Neural crest cell (in vitro differentiated cells): Measurements from ENCODE around the gene TEX11. TPM values are rescaled to one million over a fixed set of nuclear protein-coding genes. Genes with fewer than 3 reads are reported as not detected.

Experiments used
- DNase-seq: peaks from one replicate; pipeline ENCODE4 v3.0.0; 2021; ENCODE audit warnings: low read depth, mixed read lengths, low spot score
- H3K27ac Mint-ChIP-seq: one replicate; pipeline ENCODE4 v1.8.0; 2021; ENCODE audit warnings: mild to moderate bottlenecking, mixed read lengths; ENCODE audit not compliant: unreplicated experiment
- H3K27me3 Mint-ChIP-seq: 2 replicates; pipeline ENCODE4 v1.8.0; 2021; ENCODE audit warnings: low read depth, mild to moderate bottlenecking, mixed read lengths
- H3K36me3 Mint-ChIP-seq: 2 replicates; pipeline ENCODE4 v1.8.0; 2021; ENCODE audit warnings: low read depth, mild to moderate bottlenecking, mixed read lengths
- H3K4me1 Mint-ChIP-seq: 2 replicates; pipeline ENCODE4 v1.8.0; 2021; ENCODE audit warnings: mixed read lengths
- H3K4me3 Mint-ChIP-seq: one replicate; pipeline ENCODE4 v1.8.0; 2021; ENCODE audit warnings: mild to moderate bottlenecking, mixed read lengths
- H3K9me3 Mint-ChIP-seq: 2 replicates; pipeline ENCODE4 v1.8.0; 2021; ENCODE audit warnings: mixed read lengths
- total RNA-seq: library from RNA; stranded (reverse); gene quantifications from 2 replicates; pipeline ENCODE4 v1.2.1, GENCODE V29; 2021
- TF ChIP-seq, protein P1 (sequence below): fragments of 200-600 bp; sonication (generic); conservative IDR thresholded peaks from 2 replicates; pipeline ENCODE4 v1.5.0; 2021; ENCODE audit warnings: antibody characterized with exemption, mild to moderate bottlenecking

TEX11 gene
- total RNA-seq, 1 donor from 2014 or later = not detected

DNA sequence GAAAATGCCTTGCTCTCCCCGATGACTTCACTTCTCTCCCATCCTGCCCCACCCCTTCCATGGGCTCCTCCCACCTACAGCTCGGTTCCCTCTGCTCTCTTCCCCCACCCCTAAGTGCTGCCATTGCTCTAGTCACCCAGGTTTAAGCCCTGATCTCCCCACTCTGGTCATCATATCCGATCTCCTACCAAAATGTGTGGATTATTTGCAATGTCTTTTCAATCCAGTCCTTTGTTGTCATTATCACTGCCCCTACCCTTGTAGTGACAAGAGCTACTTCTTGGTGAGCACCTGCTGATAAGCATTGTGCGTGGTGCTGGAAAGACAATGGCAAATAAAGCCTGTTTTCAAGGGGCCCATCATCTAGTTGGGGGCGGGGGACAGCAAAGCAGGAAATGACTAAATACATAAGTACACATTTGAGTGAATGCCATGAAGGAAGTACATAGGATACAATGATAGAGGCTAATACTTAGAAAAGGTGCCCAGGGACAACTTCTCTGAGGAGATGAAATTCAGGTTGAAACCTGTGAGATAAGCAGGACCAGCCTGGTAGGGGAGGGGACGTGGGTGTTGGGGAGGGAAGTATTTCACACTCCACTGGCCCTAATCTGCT, 400.1 kb downstream of the TEX11 start:
- Mint-ChIP-seq H3K27ac (no peak overlapping the region), H3K27me3 (peaks cover 3% of the 10 kb centered on the region), H3K9me3 (peaks cover 6% of the 10 kb centered on the region), H3K4me3 (no peak overlapping the region), H3K36me3 (peaks cover 13% of the 10 kb centered on the region), H3K4me1 (no peaks in the 10 kb centered on the region)
- TF ChIP-seq, protein P1, sequence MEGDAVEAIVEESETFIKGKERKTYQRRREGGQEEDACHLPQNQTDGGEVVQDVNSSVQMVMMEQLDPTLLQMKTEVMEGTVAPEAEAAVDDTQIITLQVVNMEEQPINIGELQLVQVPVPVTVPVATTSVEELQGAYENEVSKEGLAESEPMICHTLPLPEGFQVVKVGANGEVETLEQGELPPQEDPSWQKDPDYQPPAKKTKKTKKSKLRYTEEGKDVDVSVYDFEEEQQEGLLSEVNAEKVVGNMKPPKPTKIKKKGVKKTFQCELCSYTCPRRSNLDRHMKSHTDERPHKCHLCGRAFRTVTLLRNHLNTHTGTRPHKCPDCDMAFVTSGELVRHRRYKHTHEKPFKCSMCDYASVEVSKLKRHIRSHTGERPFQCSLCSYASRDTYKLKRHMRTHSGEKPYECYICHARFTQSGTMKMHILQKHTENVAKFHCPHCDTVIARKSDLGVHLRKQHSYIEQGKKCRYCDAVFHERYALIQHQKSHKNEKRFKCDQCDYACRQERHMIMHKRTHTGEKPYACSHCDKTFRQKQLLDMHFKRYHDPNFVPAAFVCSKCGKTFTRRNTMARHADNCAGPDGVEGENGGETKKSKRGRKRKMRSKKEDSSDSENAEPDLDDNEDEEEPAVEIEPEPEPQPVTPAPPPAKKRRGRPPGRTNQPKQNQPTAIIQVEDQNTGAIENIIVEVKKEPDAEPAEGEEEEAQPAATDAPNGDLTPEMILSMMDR = no peak
- no peak for DNase-seq

DNA sequence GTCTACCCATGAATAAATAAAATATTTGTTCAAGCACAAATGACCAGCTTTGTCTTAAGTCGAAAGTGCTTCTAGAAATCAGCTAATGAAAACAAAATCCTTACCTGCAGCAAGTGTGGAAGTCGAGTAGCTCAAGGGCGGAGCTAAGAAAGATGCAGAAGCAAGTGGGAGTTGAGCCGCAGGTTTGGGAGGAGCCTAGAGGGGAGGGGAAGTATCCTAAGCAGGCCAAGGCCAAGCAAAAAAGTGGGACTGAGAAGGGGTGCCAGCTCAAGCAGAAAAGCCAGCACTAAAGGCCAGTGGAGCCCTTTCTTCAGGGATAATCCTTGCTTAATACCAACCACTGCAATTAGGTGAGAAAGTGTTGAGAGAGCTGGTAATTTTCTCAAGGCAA, 403.1 kb downstream of the TEX11 start:
- Mint-ChIP-seq H3K4me1 (no peaks in the 10 kb centered on the region), H3K9me3 (peaks cover 6% of the 10 kb centered on the region), H3K36me3 (peaks cover 22% of the 10 kb centered on the region), H3K27me3 (peaks cover 3% of the 10 kb centered on the region), H3K4me3 (no peak overlapping the region), H3K27ac (no peak overlapping the region)
- TF ChIP-seq, protein P1 = no peak
- no peak for DNase-seq

DNA sequence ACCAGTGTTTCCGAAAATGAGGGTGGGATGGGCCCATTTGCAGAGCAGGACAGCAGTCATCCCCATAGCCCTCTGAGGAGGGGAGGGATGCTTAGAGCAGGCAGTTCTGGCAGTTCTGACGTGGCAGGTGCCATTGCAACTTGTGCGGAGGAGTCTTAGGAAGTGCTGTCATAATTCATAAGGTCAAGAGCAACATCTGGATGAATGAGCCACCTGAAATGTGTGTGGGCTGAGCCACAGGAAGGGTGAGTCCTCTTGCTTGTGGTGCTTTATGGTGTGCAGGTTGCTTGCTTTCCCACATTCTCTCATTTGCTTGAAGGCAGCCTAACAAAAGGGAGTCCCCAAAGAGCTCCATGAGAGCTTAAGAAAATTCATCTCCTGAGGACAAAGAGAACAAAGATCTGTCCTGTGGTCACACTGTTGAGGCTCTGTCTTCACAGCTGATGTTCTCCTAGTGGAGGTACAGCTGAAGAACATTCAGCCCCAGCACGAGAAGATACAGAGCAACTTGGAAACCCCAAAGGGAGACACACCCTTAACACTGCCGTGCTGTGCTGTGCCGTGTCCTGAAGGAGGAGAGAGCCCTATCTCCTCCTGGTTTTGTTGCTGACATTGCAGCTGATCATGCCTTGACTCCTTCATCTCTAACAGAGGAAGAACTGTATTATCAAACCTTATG, 403.6 kb downstream of the TEX11 start:
- TF ChIP-seq, protein P1 = no peak
- Mint-ChIP-seq H3K27ac (no peak overlapping the region), H3K9me3 (peaks cover 6% of the 10 kb centered on the region), H3K36me3 (peaks cover 23% of the 10 kb centered on the region), H3K4me1 (no peaks in the 10 kb centered on the region), H3K4me3 (no peak overlapping the region), H3K27me3 (peaks cover 3% of the 10 kb centered on the region)
- DNase-seq = no peak

DNA sequence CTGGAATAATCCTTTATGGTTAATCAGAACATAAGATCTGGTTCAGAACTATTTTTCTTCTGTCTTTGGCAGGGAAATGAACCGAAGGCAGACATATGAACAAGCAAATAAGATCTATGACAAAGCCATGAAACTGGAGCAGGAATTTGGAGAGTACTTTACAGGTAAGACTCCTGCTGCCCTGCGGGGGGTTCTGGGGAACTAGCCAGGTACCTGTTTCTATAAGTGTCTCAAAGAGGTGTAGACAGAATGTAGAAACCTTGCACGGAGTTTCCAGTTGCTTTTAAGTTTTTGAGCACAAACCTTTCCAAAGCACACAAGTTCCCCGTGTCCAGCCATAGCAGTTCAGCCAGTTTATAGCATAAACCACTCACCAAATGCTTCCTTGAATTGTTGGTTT, 407.7 kb downstream of the TEX11 start:
- TF ChIP-seq, protein P1 = no peak
- Mint-ChIP-seq H3K27ac (no peak overlapping the region), H3K27me3 (no peaks in the 10 kb centered on the region), H3K4me3 (no peak overlapping the region), H3K36me3 (peaks cover 25% of the 10 kb centered on the region), H3K9me3 (no peaks in the 10 kb centered on the region), H3K4me1 (no peaks in the 10 kb centered on the region)
- DNase-seq = no peak

DNA sequence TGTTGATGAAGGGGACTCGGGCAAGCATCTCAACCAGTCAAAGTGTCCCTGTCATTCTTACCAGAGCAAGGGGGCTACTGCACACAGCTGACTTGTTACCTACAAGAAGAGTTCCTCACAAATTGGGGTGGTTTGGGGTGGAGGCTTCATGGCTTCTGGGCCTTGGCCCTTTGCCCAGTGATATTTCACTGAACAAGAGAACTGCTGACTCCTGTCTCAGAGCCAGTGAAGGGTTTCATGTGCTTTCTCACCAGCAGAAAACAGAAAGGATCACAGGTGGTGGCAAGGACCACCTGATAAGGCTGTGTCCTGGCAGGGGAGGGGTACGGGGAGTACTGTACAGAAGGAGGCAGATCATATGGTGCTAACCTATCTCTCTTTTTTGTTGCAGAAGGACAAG, 410.4 kb downstream of the TEX11 start:
- Mint-ChIP-seq H3K27ac (no peak overlapping the region), H3K9me3 (no peaks in the 10 kb centered on the region), H3K4me3 (no peak overlapping the region), H3K4me1 (no peaks in the 10 kb centered on the region), H3K36me3 (peaks cover 26% of the 10 kb centered on the region), H3K27me3 (no peaks in the 10 kb centered on the region)
- no peak for DNase-seq
- TF ChIP-seq, protein P1 = no peak
